Spleen (tissue), 11 donors: Measurements from ENCODE around the gene PTP4A2. TPM values are rescaled to one million over a fixed set of nuclear protein-coding genes. Genes with fewer than 3 reads are reported as not detected.
A peak's percentile ranks its signal among the peaks of the same experiment; 100 is the strongest.

Source experiments
- DNase-seq: peaks from one replicate; pipeline ENCODE4 v3.0.0-alpha.2; 2020
- H3K27ac ChIP-seq, 8 donors: fragments of 200-600 bp; sonication (generic) in 7 of 8; 1 replicate in 4 of 8; 2 replicates in 4 of 8; pipeline versions ENCODE4 v1.5.0 to v1.8.0; 2016 to 2021; ENCODE audit warnings: inconsistent platforms in 4 of 8, mild to moderate bottlenecking in 4 of 8, moderate library complexity in 1 of 8
- H3K27me3 ChIP-seq, 7 donors: fragments of 200-600 bp; sonication (generic) in 6 of 7; replicated peaks in 1 of 7; 1 replicate in 4 of 7; 2 replicates in 3 of 7; pipeline versions ENCODE4 v1.5.0 to v1.8.0; 2016 to 2021; ENCODE audit warnings: inconsistent platforms in 3 of 7, mild to moderate bottlenecking in 1 of 7
- H3K36me3 ChIP-seq, 6 donors: fragments of 200-600 bp; sonication (generic) in 5 of 6; 1 replicate in 4 of 6; 2 replicates in 2 of 6; pipeline versions ENCODE4 v1.5.0 to v1.8.0; 2016 to 2021; ENCODE audit warnings: inconsistent platforms in 2 of 6
- H3K4me1 ChIP-seq, 6 donors: fragments of 200-600 bp; sonication (generic) in 5 of 6; 1 replicate in 3 of 6; 2 replicates in 3 of 6; pipeline versions ENCODE4 v1.5.0 to v1.8.0; 2016 to 2021; ENCODE audit warnings: inconsistent platforms in 3 of 6
- H3K4me3 ChIP-seq, 8 donors: fragments of 200-600 bp; sonication (generic) in 7 of 8; 1 replicate in 4 of 8; 2 replicates in 4 of 8; pipeline versions ENCODE4 v1.5.0 to v1.8.0; 2016 to 2021; ENCODE audit warnings: inconsistent platforms in 4 of 8, mild to moderate bottlenecking in 4 of 8, moderate library complexity in 2 of 8
- H3K9me3 ChIP-seq, 8 donors: fragments of 200-600 bp; sonication (generic) in 7 of 8; 1 replicate in 4 of 8; 2 replicates in 4 of 8; pipeline versions ENCODE4 v1.5.0 to v1.8.0; 2016 to 2021; ENCODE audit warnings: inconsistent platforms in 4 of 8
- CTCF ChIP-seq, 11 experiments: fragments of 200-600 bp in 7 of 11; fragments of 450-650 bp in 4 of 11; sonication (generic) in 4 of 11; IDR thresholded peaks in 8 of 11; conservative IDR thresholded peaks in 3 of 11; 1 replicate in 7 of 11; 2 replicates in 4 of 11; pipeline versions ENCODE4 v1.4.0 to v1.8.0; 2016 to 2021; ENCODE audit warnings: antibody characterized with exemption in 11 of 11, inconsistent platforms in 4 of 11, mild to moderate bottlenecking in 1 of 11
- POLR2A ChIP-seq, 3 donors: fragments of 450-650 bp; IDR thresholded peaks; one replicate each; pipeline ENCODE4 v1.5.1; 2017; ENCODE audit warnings: antibody characterized with exemption in 3 of 3, mild to moderate bottlenecking in 1 of 3
- POLR2AphosphoS5 ChIP-seq, 3 donors: sonication (generic); formaldehyde crosslinking; IDR thresholded peaks; one replicate each; pipeline ENCODE4 v1.5.1; 2017; ENCODE audit warnings: antibody characterized with exemption in 3 of 3
- WGBS, 5 donors: extraction: QIAGEN DNeasy Blood & Tissue Kit in 3 of 5; methylation state at CpG; one replicate each; pipeline versions ENCODE4 v1.1.5 to v1.1.7; 2013 to 2018; 5-methylcytosine and 5-hydroxymethylcytosine counted together
- intact Hi-C: fragments of 100-400 bp; cut with DNase I; formaldehyde crosslinking; loops from one replicate; pipeline ENCODE4 v1.15.0; 2023; ENCODE audit warnings: low total_unique reads
- polyA plus RNA-seq, 3 donors: library from polyadenylated mRNA; stranded (reverse); fragments of 200-250 nt; gene quantifications; one replicate each; pipeline ENCODE4 v1.2.1, GENCODE V29; 2013
- total RNA-seq, 7 donors: library from RNA; depleted of rRNA in 3 of 7; stranded (reverse); fragments of >200 nt in 3 of 7; fragmentation: NEBNext Ultra II Directional in 4 of 7; extraction: Animal tissue kit (Norgen Biotek cat#: 25700) in 4 of 7; gene quantifications; one replicate each; pipeline versions ENCODE4 v1.1.0 to v1.2.1, GENCODE V29; 2016 to 2021
- donor health status: healthy with polysubstance abuse.
- donor health status: DM: no; HTN: no; CAD: no; lungs with moderate emphysema.
- donor health status: DM: no; HTN: no; CAD: no.
- donor health status: Bipolar disorder and iron deficiency.
- donor health status: healthy.
- donor health status: DM: no; HTN: no; CAD: no.
- donor health status: DM: yes; HTN: yes; CAD: no.

The PTP4A2 gene
- total and polyA plus RNA-seq, 10 donors: 72.9 to 300 (median 246) TPM

GRCh38 chr1:31984419-31985347, 46.5 kb upstream of the PTP4A2 start:
- intact Hi-C loops: no loop called here
- H3K4me3 ChIP-seq: no peak overlapping the region
- H3K36me3 ChIP-seq: no peaks in the 10 kb centered on the region
- no peaks in the 10 kb centered on the region for H3K9me3 ChIP-seq
- peaks cover 29 to 61% (median 45%) of the 10 kb centered on the region in 6 donors for H3K4me1 ChIP-seq
- H3K27ac ChIP-seq: peak overlapping the region; percentile 47 to 74 (median 64)
- WGBS, 5 donors: 73 to 85% (median 80%) methylated on average over 6 of the region's 6 CpGs
- H3K27me3 ChIP-seq: no peaks in the 10 kb centered on the region
- TF ChIP-seq POLR2AphosphoS5 (IDR thresholded peaks at IDR 0.05) (no peak), POLR2A (IDR thresholded peaks at IDR 0.05) (no peak), CTCF (IDR thresholded peaks at IDR 0.05 in 8 of 11, conservative IDR thresholded peaks at IDR 0.05 in 3 of 11) (no peak)
- no peak for DNase-seq

- peaks cover 29 to 61% (median 45%) of the 10 kb centered on the region in 6 donors for H3K4me1 ChIP-seq
- H3K27ac ChIP-seq: peak overlapping the region; percentile 12 to 78 (median 62)
- intact Hi-C loops: no loop called here
Observed at GRCh38 chr1:31981972-31982371, 43.8 kb upstream of the PTP4A2 start.

GRCh38 chr1:31981456-31981839, 43.3 kb upstream of the PTP4A2 start:
- TF ChIP-seq POLR2AphosphoS5 (IDR thresholded peaks at IDR 0.05) (no peak), CTCF (IDR thresholded peaks at IDR 0.05 in 8 of 11, conservative IDR thresholded peaks at IDR 0.05 in 3 of 11) (no peak), POLR2A (IDR thresholded peaks at IDR 0.05) (no peak)
- no peak overlapping the region for H3K4me3 ChIP-seq
- peaks cover 29 to 61% (median 45%) of the 10 kb centered on the region in 6 donors for H3K4me1 ChIP-seq
- H3K27me3 ChIP-seq: no peaks in the 10 kb centered on the region
- DNase-seq: peak; percentile 20
- peak overlapping the region; percentile 4 to 78 (median 62) for H3K27ac ChIP-seq
- H3K9me3 ChIP-seq: no peaks in the 10 kb centered on the region
- intact Hi-C loops: no loop called here
- no peaks in the 10 kb centered on the region for H3K36me3 ChIP-seq
- 17 to 39% (median 30%) methylated on average over 2 of the region's 2 CpGs for WGBS, 5 donors

More at GRCh38 chr1:31981972-31982371, 43.8 kb upstream of the PTP4A2 start:
- no peak for DNase-seq
- no peaks in the 10 kb centered on the region for H3K27me3 ChIP-seq
- 13 to 30% (median 17%) methylated on average over 3 of the region's 3 CpGs for WGBS, 5 donors
- H3K9me3 ChIP-seq: no peaks in the 10 kb centered on the region
- no peak for TF ChIP-seq POLR2A (IDR thresholded peaks at IDR 0.05)
- peak in 1 of 3 donors; percentile 76 for TF ChIP-seq POLR2AphosphoS5 (IDR thresholded peaks at IDR 0.05)
- H3K36me3 ChIP-seq: no peaks in the 10 kb centered on the region
- peak overlapping the region in 1 of 8 donors; percentile 12 for H3K4me3 ChIP-seq

- peak overlapping the region in 7 of 8 donors; percentile 4 to 78 (median 60) for H3K27ac ChIP-seq
- H3K4me3 ChIP-seq: no peak overlapping the region
- peaks cover 29 to 56% (median 45%) of the 10 kb centered on the region in 6 donors for H3K4me1 ChIP-seq
- TF ChIP-seq POLR2AphosphoS5 (IDR thresholded peaks at IDR 0.05) (no peak), CTCF (IDR thresholded peaks at IDR 0.05 in 8 of 11, conservative IDR thresholded peaks at IDR 0.05 in 3 of 11) (peak in 3 of 11 experiments; percentile 5 to 16 (median 12))
- WGBS, 5 donors: 62 to 73% (median 69%) methylated on average over 10 of the region's 10 CpGs
- intact Hi-C loops: no loop called here
- DNase-seq: peak; percentile 8
- H3K27me3 ChIP-seq: no peaks in the 10 kb centered on the region
- H3K36me3 ChIP-seq: no peaks in the 10 kb centered on the region
- no peaks in the 10 kb centered on the region for H3K9me3 ChIP-seq
Observed at GRCh38 chr1:31980835-31981455, 42.8 kb upstream of the PTP4A2 start.
